Spinal cord (tissue), 10 donors: ENCODE data around the gene GALK2. TPM values are rescaled to one million over a fixed set of nuclear protein-coding genes. Genes with fewer than 3 reads are reported as not detected.

Source experiments
- DNase-seq, 6 donors: peaks; one replicate each; pipeline versions ENCODE4 v3.0.0 to v3.0.0-alpha.2; 2013 to 2015; ENCODE audit warnings: low spot score in 6 of 6, low read depth in 4 of 6
- H3K27ac ChIP-seq: one replicate; pipeline ENCODE4 v1.5.1; 2013; ENCODE audit warnings: low read depth, low read length, control low read depth
- H3K27me3 ChIP-seq: one replicate; pipeline ENCODE4 v1.6.1; 2013; ENCODE audit warnings: low read length; ENCODE audit not compliant: control insufficient read depth, insufficient read depth
- H3K36me3 ChIP-seq: one replicate; pipeline ENCODE4 v1.6.1; 2013; ENCODE audit warnings: low read length; ENCODE audit not compliant: control insufficient read depth, insufficient read depth
- H3K4me1 ChIP-seq: one replicate; pipeline ENCODE4 v1.6.1; 2013; ENCODE audit warnings: low read length; ENCODE audit not compliant: control insufficient read depth, insufficient read depth
- H3K4me3 ChIP-seq: one replicate; pipeline ENCODE4 v1.5.1; 2013; ENCODE audit warnings: low read depth, low read length, control low read depth
- H3K9me3 ChIP-seq: one replicate; pipeline ENCODE4 v1.6.1; 2013; ENCODE audit warnings: low read length; ENCODE audit not compliant: control insufficient read depth, insufficient read depth
- WGBS: methylation state at CpG from one replicate; pipeline ENCODE4 v1.1.5; 2013; ENCODE audit warnings: missing lambda C conversion rate; ENCODE audit not compliant: insufficient coverage; 5-methylcytosine and 5-hydroxymethylcytosine counted together
- polyA plus RNA-seq, 2 donors: library from polyadenylated mRNA; unstranded; fragments of 120-200 nt; gene quantifications; one replicate each; pipeline ENCODE4 v1.2.1, GENCODE V29; 2013; ENCODE audit not compliant: insufficient read length in 2 of 2
- total RNA-seq, 2 donors: library from RNA; depleted of rRNA in 1 of 2; stranded (reverse); fragments of 120-200 nt in 1 of 2; fragments of >200 nt in 1 of 2; gene quantifications; one replicate each; pipeline versions ENCODE4 v1.2.3 to v1.2.4, GENCODE V29; 2013 to 2014
- donor health status: healthy.

GALK2 gene
- total and polyA plus RNA-seq, 4 donors = 19.5 to 48.4 (median 32.7) TPM

GRCh38 chr15:49293941-49294340 is 123.9 kb downstream of the GALK2 start:
- no peaks in the 10 kb centered on the region for H3K4me1 ChIP-seq
- no peak overlapping the region for H3K4me3 ChIP-seq
- peaks cover 2% of the 10 kb centered on the region for H3K9me3 ChIP-seq
- no peak overlapping the region for H3K27ac ChIP-seq
- H3K36me3 ChIP-seq = no peaks in the 10 kb centered on the region
- H3K27me3 ChIP-seq = no peaks in the 10 kb centered on the region
- no peak for DNase-seq

- Histone ChIP-seq H3K4me1 (no peaks in the 10 kb centered on the region), H3K9me3 (peaks cover 4% of the 10 kb centered on the region), H3K36me3 (no peaks in the 10 kb centered on the region), H3K27me3 (no peaks in the 10 kb centered on the region), H3K27ac (no peak overlapping the region), H3K4me3 (no peak overlapping the region)
- WGBS = no CpG with 5 or more reads among the region's 1 CpG
- no peak for DNase-seq
These were observed 126.2 kb downstream of the GALK2 start for GRCh38 chr15:49296258-49296657.

DNA sequence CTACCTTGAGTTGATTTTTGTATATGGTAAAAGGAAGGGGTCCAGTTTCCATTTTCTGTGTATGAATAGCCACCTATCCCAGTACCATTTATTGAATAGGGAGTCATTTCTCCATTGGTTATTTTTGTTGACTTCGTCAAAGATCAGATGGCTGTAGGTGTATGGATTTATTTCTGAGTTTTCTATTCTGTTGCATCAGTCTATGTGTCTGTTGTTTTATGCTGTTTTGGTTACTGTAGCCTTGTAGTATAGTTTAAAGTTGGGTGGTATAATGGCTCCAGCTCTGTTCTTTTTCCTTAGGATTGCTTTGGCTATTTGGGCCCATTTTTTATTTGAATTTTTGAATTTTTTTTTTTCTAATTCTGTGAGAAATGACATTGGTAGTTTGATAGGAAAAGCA is 127.5 kb downstream of the GALK2 start:
- H3K9me3 ChIP-seq = peaks cover 4% of the 10 kb centered on the region
- H3K4me3 ChIP-seq = no peak overlapping the region
- no peak overlapping the region for H3K27ac ChIP-seq
- no CpG with 5 or more reads among the region's 1 CpG for WGBS
- H3K36me3 ChIP-seq = no peaks in the 10 kb centered on the region
- DNase-seq = no peak
- H3K27me3 ChIP-seq = no peaks in the 10 kb centered on the region
- H3K4me1 ChIP-seq = no peaks in the 10 kb centered on the region

DNA sequence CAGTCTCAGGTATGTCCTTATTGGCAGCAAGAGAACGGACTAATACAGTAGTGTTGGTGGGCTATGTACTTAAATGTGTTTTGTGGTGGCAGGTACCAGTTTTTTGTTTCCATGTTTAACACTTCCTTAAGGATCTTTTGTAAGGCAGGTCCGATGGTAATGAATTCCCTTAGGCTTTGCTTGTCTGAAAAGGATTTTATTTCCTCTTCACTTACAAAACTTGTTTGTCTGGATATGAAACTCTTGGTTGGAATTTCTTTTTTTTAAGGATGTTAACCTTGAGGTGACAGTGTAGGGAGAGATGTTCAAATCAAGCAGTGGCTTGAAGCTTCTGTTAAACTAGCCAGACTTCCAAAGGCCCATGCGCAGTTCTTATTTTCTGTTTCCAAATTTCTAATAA is 130.8 kb downstream of the GALK2 start:
- peaks cover 4% of the 10 kb centered on the region for H3K9me3 ChIP-seq
- no peaks in the 10 kb centered on the region for H3K4me1 ChIP-seq
- no CpG with 5 or more reads among the region's 3 CpGs for WGBS
- no peaks in the 10 kb centered on the region for H3K36me3 ChIP-seq
- no peak overlapping the region for H3K27ac ChIP-seq
- DNase-seq = no peak
- H3K27me3 ChIP-seq = no peaks in the 10 kb centered on the region
- no peak overlapping the region for H3K4me3 ChIP-seq

DNA sequence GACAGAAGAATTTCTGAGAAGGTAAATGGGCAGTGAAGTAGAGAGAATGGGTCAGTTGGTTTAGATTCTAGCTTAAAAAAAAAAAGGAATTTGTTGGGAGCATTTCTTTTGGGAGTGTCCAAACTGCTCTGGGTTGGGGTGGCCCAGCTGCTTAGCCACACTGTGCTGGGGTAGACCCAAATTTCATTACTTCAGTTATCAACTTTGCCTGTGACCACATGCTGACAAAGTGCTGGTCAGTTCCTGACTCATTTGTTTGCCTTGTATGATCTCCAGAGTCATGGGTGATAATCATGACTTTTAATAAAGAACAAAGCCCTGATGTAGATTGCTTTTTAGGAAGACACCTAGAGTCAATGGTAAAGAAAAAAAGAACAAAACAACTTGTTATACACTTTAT is 131.5 kb downstream of the GALK2 start:
- Histone ChIP-seq H3K4me1 (no peaks in the 10 kb centered on the region), H3K27me3 (no peaks in the 10 kb centered on the region), H3K36me3 (no peaks in the 10 kb centered on the region), H3K9me3 (peaks cover 4% of the 10 kb centered on the region), H3K27ac (no peak overlapping the region), H3K4me3 (no peak overlapping the region)
- DNase-seq = no peak

- peaks cover 3% of the 10 kb centered on the region for H3K9me3 ChIP-seq
- 100% methylated on average over 1 of the region's 3 CpGs for WGBS
These were observed 133.0 kb downstream of the GALK2 start for GRCh38 chr15:49303003-49303402.

DNA sequence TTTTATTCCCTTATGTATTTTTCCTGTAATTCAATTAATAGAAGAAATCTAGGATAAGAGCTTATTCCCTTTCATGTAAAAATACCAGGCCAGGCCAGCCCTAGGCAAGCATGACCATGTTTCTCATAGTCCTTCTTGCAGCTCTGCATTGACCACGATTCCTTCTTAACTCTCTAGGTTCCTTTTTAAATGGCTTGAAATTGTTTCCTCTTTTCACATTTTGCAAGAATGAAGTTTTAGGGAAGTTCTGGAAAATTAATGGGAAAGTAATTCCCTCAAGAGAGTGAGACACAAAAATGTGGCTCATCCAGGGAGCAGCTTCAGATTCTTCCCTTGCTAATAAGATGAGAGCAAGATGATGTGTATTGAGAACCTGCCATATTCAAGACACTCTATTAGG is 136.5 kb downstream of the GALK2 start:
- H3K27ac ChIP-seq = no peak overlapping the region
- no peaks in the 10 kb centered on the region for H3K9me3 ChIP-seq
- H3K4me3 ChIP-seq = no peak overlapping the region
- H3K36me3 ChIP-seq = no peaks in the 10 kb centered on the region
- WGBS = 100% methylated on average over 1 of the region's 1 CpG
- no peak for DNase-seq
- no peaks in the 10 kb centered on the region for H3K4me1 ChIP-seq
- H3K27me3 ChIP-seq = no peaks in the 10 kb centered on the region

More at GRCh38 chr15:49303003-49303402, 133.0 kb downstream of the GALK2 start:
- DNase-seq = no peak
- H3K4me3 ChIP-seq = no peak overlapping the region
- no peak overlapping the region for H3K27ac ChIP-seq
- H3K27me3 ChIP-seq = no peaks in the 10 kb centered on the region
- H3K4me1 ChIP-seq = no peaks in the 10 kb centered on the region
- H3K36me3 ChIP-seq = no peaks in the 10 kb centered on the region

GRCh38 chr15:49308686-49309085 is 138.6 kb downstream of the GALK2 start:
- WGBS = 94% methylated on average over 2 of the region's 2 CpGs

GRCh38 chr15:49309889-49310288 is 139.8 kb downstream of the GALK2 start:
- Histone ChIP-seq H3K4me3 (no peak overlapping the region), H3K9me3 (no peaks in the 10 kb centered on the region), H3K4me1 (no peaks in the 10 kb centered on the region), H3K27me3 (no peaks in the 10 kb centered on the region), H3K36me3 (no peaks in the 10 kb centered on the region), H3K27ac (no peak overlapping the region)
- no peak for DNase-seq

More at GRCh38 chr15:49308686-49309085, 138.6 kb downstream of the GALK2 start:
- Histone ChIP-seq H3K9me3 (no peaks in the 10 kb centered on the region), H3K4me1 (no peaks in the 10 kb centered on the region), H3K4me3 (no peak overlapping the region), H3K27ac (no peak overlapping the region), H3K27me3 (no peaks in the 10 kb centered on the region), H3K36me3 (no peaks in the 10 kb centered on the region)
- no peak for DNase-seq

DNA sequence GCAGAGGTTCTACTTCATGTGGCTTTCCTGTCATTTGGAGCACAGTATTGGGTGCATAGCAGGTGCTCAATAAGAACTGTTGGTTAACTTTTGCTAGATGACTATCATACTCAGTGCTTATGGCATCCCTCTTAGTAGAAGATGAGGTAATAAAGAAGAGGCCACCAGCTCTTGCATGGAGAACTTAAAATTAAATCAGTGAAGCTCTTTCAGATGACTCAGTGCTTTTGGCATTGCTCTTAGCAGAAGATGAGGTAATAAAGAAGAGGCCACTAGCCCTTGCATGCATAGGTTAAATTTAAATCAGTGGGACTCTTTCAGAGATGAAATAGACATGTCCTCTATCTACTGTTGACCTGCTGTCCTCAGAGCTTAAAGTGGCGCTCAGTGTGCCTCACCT is 143.6 kb downstream of the GALK2 start:
- Histone ChIP-seq H3K9me3 (no peaks in the 10 kb centered on the region), H3K27me3 (no peaks in the 10 kb centered on the region)
- no CpG with 5 or more reads among the region's 1 CpG for WGBS

More for the DNA sequence above, 143.6 kb downstream of the GALK2 start:
- H3K4me3 ChIP-seq = no peak overlapping the region
- H3K27ac ChIP-seq = no peak overlapping the region
- H3K4me1 ChIP-seq = no peaks in the 10 kb centered on the region
- no peaks in the 10 kb centered on the region for H3K36me3 ChIP-seq
- DNase-seq = no peak
